A673 (cell line): ENCODE results near the gene OR4X1. TPM values are rescaled to one million over a fixed set of nuclear protein-coding genes. Genes with fewer than 3 reads are reported as not detected.

Experiments
- BruUV-seq: library from RNA; stranded (reverse); fragments of 400-500 nt; replicated peaks from 2 replicates; lab custom pipeline; 2021; lab: Mats Ljungman, UMichigan
- CTCF ChIA-PET: fragments of 300-600 bp; sonication (Branson Sonifier 250); formaldehyde crosslinking; loops from one replicate; lab custom pipeline; 2022; ENCODE audit warnings: antibody characterized with exemption; lab: Charles Lee
- POLR2A ChIA-PET: fragments of 300-600 bp; sonication (Branson Sonifier 250); formaldehyde crosslinking; loops from one replicate; lab custom pipeline; 2022; ENCODE audit warnings: antibody characterized with exemption; ENCODE audit not compliant: low non-redundant PET; lab: Charles Lee
- DNase-seq: peaks from one replicate; pipeline ENCODE4 v3.0.0-alpha.2; 2015; ENCODE audit warnings: low spot score
- H3K27ac ChIP-seq: fragments of 200-600 bp; sonication (generic); 2 replicates; pipeline ENCODE4 v1.5.1; 2016; ENCODE audit warnings: mixed run types, low read depth, mild to moderate bottlenecking, mixed read lengths, antibody characterized with exemption, low read length; ENCODE audit not compliant: poor library complexity, severe bottlenecking
- H3K27me3 ChIP-seq: fragments of 200-600 bp; sonication (generic); replicated peaks from 2 replicates; pipeline ENCODE4 v1.6.1; 2017; ENCODE audit warnings: mixed run types, low read depth, mild to moderate bottlenecking, mixed read lengths, antibody characterized with exemption, low read length; ENCODE audit not compliant: insufficient read depth, poor library complexity
- H3K36me3 ChIP-seq: fragments of 200-600 bp; sonication (generic); 2 replicates; pipeline ENCODE4 v1.6.1; 2016; ENCODE audit warnings: mixed run types, mild to moderate bottlenecking, mixed read lengths, antibody characterized with exemption, low read length; ENCODE audit not compliant: insufficient read depth, poor library complexity, severe bottlenecking
- H3K4me1 ChIP-seq: fragments of 200-600 bp; sonication (generic); 2 replicates; pipeline ENCODE4 v1.6.1; 2017; ENCODE audit warnings: mixed run types, mild to moderate bottlenecking, mixed read lengths, antibody characterized with exemption, low read length; ENCODE audit not compliant: insufficient read depth, poor library complexity, severe bottlenecking
- H3K4me3 ChIP-seq: fragments of 200-600 bp; sonication (generic); 2 replicates; pipeline ENCODE4 v1.5.1; 2016; ENCODE audit warnings: low read depth, mixed run types, mild to moderate bottlenecking, mixed read lengths, low read length; ENCODE audit not compliant: poor library complexity, severe bottlenecking
- H3K9me3 ChIP-seq: fragments of 200-600 bp; sonication (generic); 2 replicates; pipeline ENCODE4 v1.6.1; 2016; ENCODE audit warnings: mixed run types, low read depth, mild to moderate bottlenecking, mixed read lengths, antibody characterized with exemption, low read length; ENCODE audit not compliant: poor library complexity, severe bottlenecking
- CTCF ChIP-seq: fragments of 300-800, 200-600 bp; sonication (generic); conservative IDR thresholded peaks from 2 replicates; pipeline ENCODE4 v1.5.1; 2017; ENCODE audit warnings: low read depth, mild to moderate bottlenecking, antibody characterized with exemption, low read length, moderate library complexity, mixed read lengths
- EZH2 ChIP-seq: fragments of 200-600 bp; sonication (generic); IDR thresholded peaks from 2 replicates; pipeline ENCODE4 v1.6.1; 2017; ENCODE audit warnings: borderline replicate concordance, low read depth, mild to moderate bottlenecking, mixed read lengths, antibody characterized with exemption, low read length; ENCODE audit not compliant: poor library complexity, severe bottlenecking
- intact Hi-C: fragments of 100-400 bp; cut with micrococcal nuclease; formaldehyde crosslinking; loops from one replicate; pipeline ENCODE4 v1.10.0; 2022; ENCODE audit not compliant: unreplicated experiment
- total RNA-seq: library from RNA; stranded (reverse); gene quantifications from 2 replicates; pipeline ENCODE4 v1.2.3, GENCODE V29; 2021

OR4X1 gene
- total RNA-seq, 1 experiment from 2014 or later: not detected

- no peaks in the 10 kb centered on the region for H3K4me1 ChIP-seq
- TF ChIP-seq EZH2 (no peak), CTCF (no peak)
- peaks cover 12% of the 10 kb centered on the region for H3K9me3 ChIP-seq
- no peaks in the 10 kb centered on the region for H3K27me3 ChIP-seq
- no peaks in the 10 kb centered on the region for H3K36me3 ChIP-seq
- no peak for DNase-seq
- BruUV-seq: no TSS peak
- H3K27ac ChIP-seq: no peak overlapping the region
- no peak overlapping the region for H3K4me3 ChIP-seq
- intact Hi-C loops: loop anchor here (10.0 kb wide), 1 partner anchor 56 kb away; the partner anchor contains the start of gene OR4S1
- ChIA-PET POLR2A (no interaction called here), CTCF (no interaction called here)
These were observed 14.8 kb upstream of the OR4X1 start for GRCh38 chr11:48248902-48249301.

- no peaks in the 10 kb centered on the region for H3K36me3 ChIP-seq
- POLR2A ChIA-PET: no interaction called here
These were observed 2.1 kb upstream of the OR4X1 start for GRCh38 chr11:48261600-48261999.

GRCh38 chr11:48270621-48271020 is 7.0 kb downstream of the OR4X1 start:
- H3K27ac ChIP-seq: no peak overlapping the region
- no TSS peak for BruUV-seq
- H3K9me3 ChIP-seq: no peaks in the 10 kb centered on the region
- TF ChIP-seq CTCF (no peak), EZH2 (no peak)
- no peak for DNase-seq
- H3K4me3 ChIP-seq: no peak overlapping the region
- ChIA-PET CTCF (no interaction called here), POLR2A (no interaction called here)
- no peaks in the 10 kb centered on the region for H3K36me3 ChIP-seq
- no peaks in the 10 kb centered on the region for H3K4me1 ChIP-seq
- intact Hi-C loops: no loop called here
- no peaks in the 10 kb centered on the region for H3K27me3 ChIP-seq

More at GRCh38 chr11:48261600-48261999, 2.1 kb upstream of the OR4X1 start:
- H3K4me3 ChIP-seq: no peak overlapping the region
- no peaks in the 10 kb centered on the region for H3K4me1 ChIP-seq
- DNase-seq: no peak
- TF ChIP-seq CTCF: no peak
- no peak for TF ChIP-seq EZH2
- no peaks in the 10 kb centered on the region for H3K27me3 ChIP-seq
- H3K27ac ChIP-seq: no peak overlapping the region
- no TSS peak for BruUV-seq
- intact Hi-C loops: no loop called here
- no peaks in the 10 kb centered on the region for H3K9me3 ChIP-seq
- CTCF ChIA-PET: no interaction called here
